ENCODE measurements around the gene CROCC.
"Not testable (repeated sequence)": the region's sequence is repeated elsewhere in the genome, so short reads cannot be mapped to it uniquely, and the experiment has no call there.

Gene CROCC, protein sequence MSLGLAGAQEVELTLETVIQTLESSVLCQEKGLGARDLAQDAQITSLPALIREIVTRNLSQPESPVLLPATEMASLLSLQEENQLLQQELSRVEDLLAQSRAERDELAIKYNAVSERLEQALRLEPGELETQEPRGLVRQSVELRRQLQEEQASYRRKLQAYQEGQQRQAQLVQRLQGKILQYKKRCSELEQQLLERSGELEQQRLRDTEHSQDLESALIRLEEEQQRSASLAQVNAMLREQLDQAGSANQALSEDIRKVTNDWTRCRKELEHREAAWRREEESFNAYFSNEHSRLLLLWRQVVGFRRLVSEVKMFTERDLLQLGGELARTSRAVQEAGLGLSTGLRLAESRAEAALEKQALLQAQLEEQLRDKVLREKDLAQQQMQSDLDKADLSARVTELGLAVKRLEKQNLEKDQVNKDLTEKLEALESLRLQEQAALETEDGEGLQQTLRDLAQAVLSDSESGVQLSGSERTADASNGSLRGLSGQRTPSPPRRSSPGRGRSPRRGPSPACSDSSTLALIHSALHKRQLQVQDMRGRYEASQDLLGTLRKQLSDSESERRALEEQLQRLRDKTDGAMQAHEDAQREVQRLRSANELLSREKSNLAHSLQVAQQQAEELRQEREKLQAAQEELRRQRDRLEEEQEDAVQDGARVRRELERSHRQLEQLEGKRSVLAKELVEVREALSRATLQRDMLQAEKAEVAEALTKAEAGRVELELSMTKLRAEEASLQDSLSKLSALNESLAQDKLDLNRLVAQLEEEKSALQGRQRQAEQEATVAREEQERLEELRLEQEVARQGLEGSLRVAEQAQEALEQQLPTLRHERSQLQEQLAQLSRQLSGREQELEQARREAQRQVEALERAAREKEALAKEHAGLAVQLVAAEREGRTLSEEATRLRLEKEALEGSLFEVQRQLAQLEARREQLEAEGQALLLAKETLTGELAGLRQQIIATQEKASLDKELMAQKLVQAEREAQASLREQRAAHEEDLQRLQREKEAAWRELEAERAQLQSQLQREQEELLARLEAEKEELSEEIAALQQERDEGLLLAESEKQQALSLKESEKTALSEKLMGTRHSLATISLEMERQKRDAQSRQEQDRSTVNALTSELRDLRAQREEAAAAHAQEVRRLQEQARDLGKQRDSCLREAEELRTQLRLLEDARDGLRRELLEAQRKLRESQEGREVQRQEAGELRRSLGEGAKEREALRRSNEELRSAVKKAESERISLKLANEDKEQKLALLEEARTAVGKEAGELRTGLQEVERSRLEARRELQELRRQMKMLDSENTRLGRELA (N-terminal part only)

DNA sequence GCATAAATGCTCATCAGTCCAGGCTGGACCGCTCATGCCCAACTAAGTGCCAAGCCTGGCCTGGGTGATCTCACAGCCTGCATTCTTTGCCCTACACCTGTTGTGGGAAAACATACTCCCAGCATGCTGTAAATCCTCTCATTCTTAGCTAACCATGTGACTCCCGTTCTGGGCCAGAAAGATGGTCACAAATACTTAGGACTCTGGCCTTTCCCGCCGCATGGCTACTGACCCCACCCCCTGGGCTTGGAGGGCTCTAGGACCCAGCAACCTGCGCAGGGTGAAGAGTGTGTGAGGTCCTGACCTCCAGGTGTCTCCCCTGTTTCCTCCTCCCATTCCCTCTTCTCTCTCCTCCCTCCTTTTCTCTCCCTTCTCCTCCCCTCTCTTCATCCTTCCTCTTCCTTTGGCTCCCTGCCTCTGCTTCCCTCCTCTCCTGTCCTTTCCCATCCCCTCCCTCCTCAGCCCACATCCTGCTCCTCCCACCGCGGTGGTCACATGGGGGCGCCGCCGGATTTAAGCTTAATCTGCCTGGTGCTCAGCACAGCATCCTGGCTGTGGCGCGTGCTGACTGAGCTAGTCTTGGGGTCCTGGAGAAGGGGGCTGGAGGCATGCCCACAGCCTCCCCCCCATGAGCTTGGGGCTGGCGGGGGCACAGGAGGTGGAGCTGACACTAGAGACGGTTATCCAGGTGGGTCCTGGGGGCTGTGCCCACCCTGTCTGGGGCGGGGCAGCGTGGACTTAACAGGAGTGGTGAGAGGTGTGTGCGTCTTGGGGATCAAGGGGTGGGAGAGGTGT, at the start of gene CROCC:
CROCC (plus strand) TSS at position 541 of the 795 bp plus-strand sequence; CDS start at position 629, 88 bp downstream.
- no peaks in the 10 kb centered on the region; the same call in none of the 2 replicates for H3K4me1 ChIP-seq (ENCODE audit: control insufficient read depth, insufficient read depth, low read length)
- H3K4me3 ChIP-seq (ENCODE audit: low read length), result peak within 1 kb of the TSS; percentile 49; the same call in 1 of the 2 replicates
- H3K27ac ChIP-seq (ENCODE audit: low read length), result no peak within 1 kb of the TSS
- no peaks in the 10 kb centered on the region for H3K27me3 ChIP-seq (ENCODE audit: control insufficient read depth, insufficient read depth, low read length)
- no CpG with 5 or more reads among the region's 17 CpGs for WGBS (ENCODE audit: insufficient coverage, insufficient read length)
- H3K9me3 ChIP-seq (ENCODE audit: control insufficient read depth, insufficient read depth, low read length), result no peaks in the 10 kb centered on the region
- H3K36me3 ChIP-seq (ENCODE audit: control insufficient read depth, insufficient read depth, low read length), result no peaks in the 10 kb centered on the region
- DNase-seq (ENCODE audit: low read depth, low spot score), result peak; percentile 92

DNA sequence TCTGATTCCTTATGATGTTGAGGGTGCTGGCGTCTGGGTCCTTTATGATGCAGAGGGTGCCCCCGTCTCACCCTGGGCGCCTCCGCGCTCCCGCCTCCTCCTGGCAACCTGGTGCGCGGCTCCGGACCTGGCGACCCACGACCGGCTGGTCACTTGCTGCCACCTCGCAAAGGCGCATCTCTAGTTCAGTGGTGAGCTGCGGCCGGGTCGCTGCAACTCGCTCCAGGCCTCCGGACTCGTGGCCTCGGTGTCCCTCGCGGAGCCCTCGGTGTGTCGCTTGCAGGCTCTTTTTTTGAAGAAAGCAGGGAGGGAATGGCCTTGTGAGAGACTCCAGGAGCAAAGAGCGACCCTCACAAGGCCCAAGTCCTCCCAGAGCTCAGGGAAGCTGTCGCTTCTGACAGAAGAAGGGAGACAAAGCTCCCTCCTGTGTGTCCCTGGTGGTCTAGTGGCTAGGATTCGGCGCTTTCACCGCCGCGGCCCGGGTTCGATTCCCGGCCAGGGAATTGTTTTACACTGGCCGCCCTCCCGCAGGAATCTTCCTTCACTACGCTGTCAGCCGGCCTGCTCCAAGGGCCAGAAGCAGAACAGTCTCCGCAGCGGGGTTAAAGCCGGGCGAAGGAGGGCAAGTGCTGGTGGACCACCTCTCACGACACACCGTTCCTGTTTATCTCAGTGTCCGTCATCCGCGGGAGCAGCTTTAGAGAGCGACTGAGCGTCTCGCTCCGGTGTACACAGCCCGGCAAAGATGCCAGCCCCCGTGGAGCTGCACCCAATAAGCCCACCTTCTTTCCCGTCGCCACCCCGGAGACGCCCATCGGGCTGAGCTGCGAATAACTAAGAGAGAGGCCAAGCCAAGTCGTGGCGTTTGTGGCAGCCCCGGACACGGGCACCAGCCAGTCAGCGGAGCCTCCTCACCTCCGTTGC, 49.3 kb upstream of the CROCC start:
- peak; percentile 87 for DNase-seq (ENCODE audit: low read depth, low spot score)
- not testable (repeated sequence) for H3K27me3 ChIP-seq (ENCODE audit: control insufficient read depth, insufficient read depth, low read length); H3K36me3 ChIP-seq (ENCODE audit: control insufficient read depth, insufficient read depth, low read length); H3K4me1 ChIP-seq (ENCODE audit: control insufficient read depth, insufficient read depth, low read length); H3K27ac ChIP-seq (ENCODE audit: low read length); H3K9me3 ChIP-seq (ENCODE audit: control insufficient read depth, insufficient read depth, low read length)
- peak overlapping the region; percentile 80; the same call in 1 of the 2 replicates for H3K4me3 ChIP-seq (ENCODE audit: low read length)
- no CpG with 5 or more reads among the region's 66 CpGs for WGBS (ENCODE audit: insufficient coverage, insufficient read length)

DNA sequence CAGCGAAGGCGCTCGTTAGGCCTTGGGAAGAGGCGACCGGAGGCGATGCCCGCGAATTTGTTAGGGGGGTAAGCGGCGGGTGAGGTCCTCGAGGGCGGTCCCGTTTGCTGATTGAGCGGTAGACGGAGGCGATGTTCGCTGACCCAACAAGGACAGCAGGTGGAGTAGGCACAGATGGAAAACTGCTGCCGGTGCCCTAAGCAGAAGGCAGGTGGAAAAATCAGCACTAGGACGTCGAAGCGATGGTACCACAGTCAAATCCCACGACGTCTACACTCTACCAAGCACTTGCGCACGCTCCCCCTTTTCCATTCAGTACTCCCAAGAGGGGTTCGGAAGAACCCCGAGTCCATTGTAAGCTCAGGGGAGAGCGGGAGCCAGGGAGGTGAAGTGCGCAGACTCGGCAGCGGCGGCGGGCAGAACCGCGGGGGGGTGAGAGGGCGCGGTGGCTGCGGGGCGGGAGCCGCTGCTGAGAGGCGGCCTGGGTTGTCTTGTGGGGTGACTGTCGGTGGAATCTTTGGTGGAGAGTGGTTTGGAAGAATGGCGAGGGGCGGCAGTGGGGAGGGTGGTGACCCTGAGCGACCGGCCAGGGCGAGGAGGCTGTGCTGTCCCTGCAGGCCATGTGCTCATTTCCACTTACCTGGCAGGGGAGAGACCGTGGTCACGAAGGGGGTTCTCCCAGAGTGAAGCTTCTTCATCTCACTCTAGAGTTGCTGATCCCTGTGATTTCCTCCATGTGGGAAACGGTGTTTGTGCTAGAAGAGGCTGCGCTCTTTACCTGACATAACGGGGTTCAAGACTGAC, 48.5 kb upstream of the CROCC start:
- whole genome bisulfite sequencing (ENCODE audit: insufficient coverage, insufficient read length), result no CpG with 5 or more reads among the region's 52 CpGs
- DNase-seq (ENCODE audit: low read depth, low spot score); H3K4me1 ChIP-seq (ENCODE audit: control insufficient read depth, insufficient read depth, low read length); H3K9me3 ChIP-seq (ENCODE audit: control insufficient read depth, insufficient read depth, low read length); H3K27me3 ChIP-seq (ENCODE audit: control insufficient read depth, insufficient read depth, low read length); H3K27ac ChIP-seq (ENCODE audit: low read length); H3K36me3 ChIP-seq (ENCODE audit: control insufficient read depth, insufficient read depth, low read length): not testable (repeated sequence)
- peak overlapping the region; percentile 25; the same call in 1 of the 2 replicates for H3K4me3 ChIP-seq (ENCODE audit: low read length)

DNA sequence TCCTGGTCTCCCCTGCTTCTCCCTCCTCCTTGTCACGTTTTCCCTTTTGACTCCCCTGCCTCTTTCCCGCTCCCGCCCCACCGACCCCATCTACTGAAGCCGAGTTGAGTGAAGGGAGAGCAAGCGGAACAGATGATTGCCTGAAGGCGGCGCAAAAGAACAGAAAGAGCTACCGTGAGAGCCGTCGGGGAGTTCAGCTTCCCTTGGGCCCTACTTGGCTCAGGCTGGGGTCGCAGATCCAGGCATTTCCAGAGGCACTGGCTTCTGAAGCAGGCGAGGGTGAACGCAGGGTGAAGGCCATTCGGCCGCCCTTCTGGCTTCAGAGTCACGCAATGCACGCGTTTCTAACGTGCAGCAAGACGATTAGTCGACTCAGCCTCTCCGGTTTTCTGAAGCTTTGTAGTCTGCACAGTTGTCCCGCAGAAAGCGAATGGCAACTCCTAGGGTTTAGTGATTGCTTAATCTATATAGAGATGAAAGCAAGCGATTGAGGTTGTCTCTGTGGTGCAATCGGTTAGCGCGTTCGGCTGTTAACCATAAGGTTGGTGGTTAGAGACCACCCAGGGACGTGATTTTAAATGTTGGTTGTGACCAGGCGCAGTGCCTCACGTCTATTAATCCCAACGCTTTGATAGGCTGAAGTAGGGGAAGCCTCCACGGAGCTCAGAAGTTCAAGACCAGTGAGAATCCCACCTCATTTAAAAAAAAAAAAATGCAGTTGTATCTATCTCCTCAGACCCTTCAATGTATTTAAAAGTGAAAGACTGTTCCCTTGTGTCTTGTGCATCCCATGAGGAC, 46.6 kb upstream of the CROCC start:
- H3K27ac ChIP-seq (ENCODE audit: low read length); H3K4me1 ChIP-seq (ENCODE audit: control insufficient read depth, insufficient read depth, low read length); H3K9me3 ChIP-seq (ENCODE audit: control insufficient read depth, insufficient read depth, low read length); H3K27me3 ChIP-seq (ENCODE audit: control insufficient read depth, insufficient read depth, low read length); H3K4me3 ChIP-seq (ENCODE audit: low read length); H3K36me3 ChIP-seq (ENCODE audit: control insufficient read depth, insufficient read depth, low read length); DNase-seq (ENCODE audit: low read depth, low spot score): not testable (repeated sequence)
- WGBS (ENCODE audit: insufficient coverage, insufficient read length), result no CpG with 5 or more reads among the region's 35 CpGs

DNA sequence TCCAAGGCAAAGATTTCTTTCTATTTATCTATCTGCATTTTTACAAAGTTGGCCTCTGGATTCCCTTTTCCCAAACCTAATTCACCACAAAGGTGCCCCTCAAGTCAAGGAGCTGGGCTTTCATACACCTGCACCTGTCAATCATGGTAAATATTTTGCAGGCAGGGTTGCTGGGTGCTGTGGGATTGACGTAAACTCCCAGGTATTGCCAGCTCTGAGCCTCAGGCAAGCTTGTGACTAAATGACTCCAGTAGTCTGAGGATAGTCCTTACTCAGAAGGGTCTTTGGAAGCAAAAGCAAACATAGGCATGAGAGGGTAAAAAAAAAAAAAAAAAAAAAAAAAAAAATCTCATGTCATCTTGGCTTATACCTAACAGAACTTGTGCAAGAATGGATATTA, 40.0 kb upstream of the CROCC start:
- no CpG with 5 or more reads among the region's 1 CpG for WGBS (ENCODE audit: insufficient coverage, insufficient read length)
- not testable (repeated sequence) for H3K4me1 ChIP-seq (ENCODE audit: control insufficient read depth, insufficient read depth, low read length); H3K9me3 ChIP-seq (ENCODE audit: control insufficient read depth, insufficient read depth, low read length); H3K27me3 ChIP-seq (ENCODE audit: control insufficient read depth, insufficient read depth, low read length); DNase-seq (ENCODE audit: low read depth, low spot score); H3K27ac ChIP-seq (ENCODE audit: low read length); H3K4me3 ChIP-seq (ENCODE audit: low read length); H3K36me3 ChIP-seq (ENCODE audit: control insufficient read depth, insufficient read depth, low read length)

DNA sequence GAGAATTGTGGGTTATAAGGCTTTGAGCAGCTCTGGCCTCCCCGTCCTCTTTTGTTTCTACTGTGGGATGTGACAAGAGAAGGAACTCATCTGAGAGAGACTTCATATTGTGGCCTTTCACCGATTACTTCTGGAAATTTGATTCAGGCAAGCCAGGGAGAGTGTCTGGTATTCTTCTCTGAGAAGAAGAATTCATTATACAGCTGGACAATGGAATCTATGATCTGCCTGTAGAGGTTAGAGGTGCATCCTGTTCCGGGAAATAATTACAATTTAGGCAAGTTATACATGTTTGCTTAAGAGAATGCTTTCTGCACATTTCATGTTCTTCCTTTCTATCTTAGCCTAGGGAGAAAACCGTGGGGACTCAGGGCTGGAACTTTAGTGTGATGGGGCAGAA, 38.7 kb upstream of the CROCC start:
- H3K27me3 ChIP-seq (ENCODE audit: control insufficient read depth, insufficient read depth, low read length), result no peaks in the 10 kb centered on the region
- no CpG with 5 or more reads among the region's 4 CpGs for WGBS (ENCODE audit: insufficient coverage, insufficient read length)

DNA sequence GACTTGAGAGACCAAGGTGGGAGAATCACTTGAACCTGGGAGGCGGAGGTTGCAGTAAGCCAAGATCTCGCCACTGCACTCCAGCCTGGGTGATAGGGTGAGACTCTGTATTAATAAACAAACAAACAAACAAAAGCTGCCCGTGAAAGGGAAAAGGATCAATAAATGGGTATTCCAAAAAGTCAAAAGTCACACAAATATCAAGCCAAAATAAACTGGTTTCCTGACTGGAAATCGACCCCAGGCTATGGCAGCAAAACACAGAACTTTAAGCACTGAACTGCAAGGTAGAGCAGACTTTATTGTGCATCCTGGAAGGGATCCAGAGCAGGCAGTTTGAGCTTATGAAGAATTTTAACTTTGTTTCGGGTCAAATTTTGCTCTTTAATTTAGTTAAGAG, 37.2 kb upstream of the CROCC start:
- not testable (repeated sequence) for H3K4me1 ChIP-seq (ENCODE audit: control insufficient read depth, insufficient read depth, low read length); H3K27ac ChIP-seq (ENCODE audit: low read length); H3K27me3 ChIP-seq (ENCODE audit: control insufficient read depth, insufficient read depth, low read length); DNase-seq (ENCODE audit: low read depth, low spot score); H3K4me3 ChIP-seq (ENCODE audit: low read length); H3K36me3 ChIP-seq (ENCODE audit: control insufficient read depth, insufficient read depth, low read length); H3K9me3 ChIP-seq (ENCODE audit: control insufficient read depth, insufficient read depth, low read length)
- WGBS (ENCODE audit: insufficient coverage, insufficient read length), result no CpG with 5 or more reads among the region's 5 CpGs

More for the DNA sequence above, 38.7 kb upstream of the CROCC start:
- no peak for DNase-seq (ENCODE audit: low read depth, low spot score)
- Histone ChIP-seq H3K4me1 (ENCODE audit: control insufficient read depth, insufficient read depth, low read length) (peaks cover 1% of the 10 kb centered on the region; the same call in 1 of the 2 replicates), H3K4me3 (ENCODE audit: low read length) (no peak overlapping the region), H3K36me3 (ENCODE audit: control insufficient read depth, insufficient read depth, low read length) (no peaks in the 10 kb centered on the region), H3K27ac (ENCODE audit: low read length) (no peak overlapping the region), H3K9me3 (ENCODE audit: control insufficient read depth, insufficient read depth, low read length) (no peaks in the 10 kb centered on the region)

DNA sequence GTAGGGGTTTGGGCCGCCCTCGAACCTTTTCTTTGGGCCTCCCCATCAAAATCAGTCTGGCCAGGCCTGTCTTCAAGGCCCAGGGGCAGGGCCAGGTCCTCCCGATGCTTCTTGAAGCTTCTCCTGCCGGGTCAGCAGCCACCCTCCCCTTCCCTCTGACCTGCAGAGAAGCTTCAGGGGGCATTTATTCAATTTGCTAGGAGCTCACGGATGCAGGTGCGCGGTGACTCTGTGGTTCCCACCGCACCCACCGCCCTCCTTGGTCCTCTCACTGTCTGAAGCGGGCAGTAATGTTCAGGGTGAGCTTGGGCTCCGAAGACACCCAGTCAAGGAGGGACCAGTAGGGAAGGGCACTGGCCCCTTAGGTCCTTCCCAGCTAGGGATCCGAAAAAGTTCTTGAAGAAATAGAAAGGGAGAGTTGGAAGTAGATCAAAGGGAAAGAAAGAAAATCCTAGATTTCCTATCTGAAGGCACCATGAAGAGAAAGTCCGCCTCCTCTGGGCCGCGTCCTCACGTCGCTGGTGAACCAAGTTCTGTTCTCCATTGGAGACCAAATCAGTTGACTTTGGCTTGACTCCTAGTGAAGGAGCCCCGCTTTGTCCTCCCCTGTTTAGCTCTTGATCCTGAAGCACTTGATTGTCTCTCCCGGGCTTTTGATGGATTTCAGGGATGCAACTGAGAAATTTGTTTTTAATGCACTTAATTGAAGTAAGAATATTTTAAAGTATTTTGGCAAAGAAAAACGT, 34.7 kb upstream of the CROCC start:
- Histone ChIP-seq H3K36me3 (ENCODE audit: control insufficient read depth, insufficient read depth, low read length) (no peaks in the 10 kb centered on the region), H3K9me3 (ENCODE audit: control insufficient read depth, insufficient read depth, low read length) (no peaks in the 10 kb centered on the region), H3K4me1 (ENCODE audit: control insufficient read depth, insufficient read depth, low read length) (peaks cover 1% of the 10 kb centered on the region; the same call in 1 of the 2 replicates), H3K4me3 (ENCODE audit: low read length) (no peak overlapping the region), H3K27me3 (ENCODE audit: control insufficient read depth, insufficient read depth, low read length) (no peaks in the 10 kb centered on the region), H3K27ac (ENCODE audit: low read length) (no peak overlapping the region)
- no peak for DNase-seq (ENCODE audit: low read depth, low spot score)
- no CpG with 5 or more reads among the region's 20 CpGs for WGBS (ENCODE audit: insufficient coverage, insufficient read length)
